Activated CD8-positive, alpha-beta memory T cell treated with anti-CD3 and anti-CD28 coated beads, Interleukin-2, amount 50 U/mL, for 48 hours (primary cell): ENCODE data around the gene RASSF8.

ENCODE experiments used
- DNase-seq: peaks from one replicate; pipeline ENCODE4 v3.0.0-alpha.2; 2020

The RASSF8 gene

DNA sequence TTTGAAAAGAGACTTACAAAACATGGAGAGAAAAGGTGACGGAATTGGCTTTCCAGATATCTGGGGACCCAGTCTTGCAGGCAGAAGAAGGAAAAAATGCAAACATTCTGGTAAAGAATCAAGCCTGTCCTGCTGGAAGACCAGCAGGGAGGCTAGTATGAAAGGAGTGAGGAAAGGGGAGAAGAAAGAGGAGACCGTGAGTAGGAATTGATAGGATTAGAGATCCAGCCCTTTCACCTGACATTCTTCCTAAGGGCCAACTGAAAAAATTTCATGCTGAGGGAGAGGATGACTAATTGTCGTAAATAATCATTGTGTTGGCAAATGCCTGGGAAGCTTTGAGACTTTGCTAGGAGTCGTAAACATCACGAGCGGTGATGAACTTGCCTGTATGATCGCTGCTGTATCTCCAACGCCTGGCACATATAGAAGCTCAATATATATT lies 154.2 kb downstream of the RASSF8 start:
- DNase-seq = no peak

DNA sequence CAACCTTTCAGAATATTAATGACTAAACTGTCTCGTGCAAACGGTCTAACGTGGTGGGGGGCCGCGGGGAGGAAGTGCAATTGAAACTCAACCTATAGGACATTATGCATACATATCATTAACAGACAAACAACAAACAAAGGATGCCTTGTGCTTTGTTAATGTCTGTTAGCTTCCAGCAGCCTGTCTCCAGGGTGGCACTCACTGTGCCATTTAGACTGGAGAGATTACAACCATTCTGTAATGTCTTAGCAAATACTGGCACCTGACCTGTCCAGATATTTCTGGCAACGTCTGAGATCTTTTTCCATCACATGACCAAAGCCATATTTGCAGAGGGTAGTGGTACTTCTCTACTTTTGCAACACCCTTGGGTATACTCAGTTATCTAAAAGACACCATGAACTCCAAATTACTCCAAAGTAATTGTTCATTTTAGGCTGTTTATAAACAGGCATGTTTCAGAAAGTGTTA lies 154.7 kb downstream of the RASSF8 start:
- DNase-seq = no peak

DNA sequence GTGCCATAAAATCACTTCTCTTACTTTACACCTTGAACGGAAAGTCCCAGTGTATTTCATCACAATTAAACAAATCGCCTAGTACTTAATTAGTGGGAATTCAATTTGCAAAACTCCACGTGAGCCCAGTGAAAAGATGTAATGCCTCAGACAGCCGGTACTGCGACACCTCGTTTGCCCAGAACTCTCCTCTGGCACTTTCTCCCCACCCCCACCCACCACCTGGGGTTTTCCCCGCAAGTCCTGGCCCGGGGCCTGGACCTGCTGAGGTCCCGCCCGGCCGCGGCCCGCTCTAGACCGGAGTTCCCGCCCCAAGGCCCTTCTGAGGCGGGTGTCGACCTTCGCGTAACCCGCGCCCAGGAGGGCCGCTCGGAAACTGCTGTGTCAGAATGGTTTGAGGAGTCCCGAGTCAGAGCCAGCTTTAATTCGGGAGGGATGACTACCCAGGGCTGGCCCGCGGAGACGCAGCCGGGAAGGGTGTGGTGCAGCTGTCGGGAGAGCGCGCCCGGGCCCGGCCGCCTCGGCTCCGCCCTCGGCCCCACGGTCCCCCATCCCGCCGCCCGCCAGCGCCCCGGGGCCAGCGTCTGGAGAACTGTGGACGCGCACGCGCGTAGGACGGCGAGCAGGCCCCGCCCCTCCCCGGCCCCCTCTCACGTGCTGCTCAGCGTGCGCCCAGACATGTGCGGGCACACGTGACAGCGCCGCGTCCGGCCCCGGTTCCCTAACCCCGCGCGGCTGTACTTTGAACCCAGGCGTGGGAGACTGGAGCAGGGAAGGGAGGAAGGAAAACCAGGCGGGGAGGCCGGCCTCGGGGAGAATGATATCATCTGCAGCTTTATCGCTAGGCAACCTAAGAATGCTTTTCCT lies 155.6 kb downstream of the RASSF8 start:
- DNase-seq = peak; percentile 84

DNA sequence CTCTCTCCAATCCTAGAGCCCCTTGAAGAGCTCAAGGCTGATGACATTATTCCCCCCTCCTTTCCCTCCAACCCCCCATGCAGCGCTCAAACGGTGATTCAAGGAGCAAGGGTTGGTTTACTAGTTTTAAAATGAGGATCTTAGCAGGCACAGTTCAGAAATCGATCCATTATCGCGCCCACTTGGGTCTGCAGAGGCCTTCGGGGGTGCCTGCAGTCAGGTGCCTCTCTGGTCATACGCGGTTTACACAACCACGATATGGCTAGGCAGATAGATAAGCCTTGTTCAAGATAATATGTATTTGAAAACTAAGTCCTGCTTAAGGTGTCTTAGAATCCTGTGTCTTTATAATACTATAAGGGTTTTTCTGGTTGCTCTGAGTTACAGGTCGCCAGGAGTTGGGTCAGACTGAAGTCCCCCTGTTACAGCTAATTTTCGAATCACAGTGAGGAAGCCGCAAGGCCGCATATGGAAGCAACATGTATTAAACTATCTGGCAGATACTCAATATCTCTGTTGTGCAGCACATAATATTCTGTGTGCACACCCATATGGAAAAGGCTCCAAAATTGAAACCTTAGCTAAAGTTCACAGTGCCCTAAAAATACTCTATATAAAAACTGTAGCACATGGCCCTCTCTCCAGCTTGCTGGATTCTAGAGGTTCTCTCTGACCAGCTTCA lies 156.4 kb downstream of the RASSF8 start:
- no peak for DNase-seq

DNA sequence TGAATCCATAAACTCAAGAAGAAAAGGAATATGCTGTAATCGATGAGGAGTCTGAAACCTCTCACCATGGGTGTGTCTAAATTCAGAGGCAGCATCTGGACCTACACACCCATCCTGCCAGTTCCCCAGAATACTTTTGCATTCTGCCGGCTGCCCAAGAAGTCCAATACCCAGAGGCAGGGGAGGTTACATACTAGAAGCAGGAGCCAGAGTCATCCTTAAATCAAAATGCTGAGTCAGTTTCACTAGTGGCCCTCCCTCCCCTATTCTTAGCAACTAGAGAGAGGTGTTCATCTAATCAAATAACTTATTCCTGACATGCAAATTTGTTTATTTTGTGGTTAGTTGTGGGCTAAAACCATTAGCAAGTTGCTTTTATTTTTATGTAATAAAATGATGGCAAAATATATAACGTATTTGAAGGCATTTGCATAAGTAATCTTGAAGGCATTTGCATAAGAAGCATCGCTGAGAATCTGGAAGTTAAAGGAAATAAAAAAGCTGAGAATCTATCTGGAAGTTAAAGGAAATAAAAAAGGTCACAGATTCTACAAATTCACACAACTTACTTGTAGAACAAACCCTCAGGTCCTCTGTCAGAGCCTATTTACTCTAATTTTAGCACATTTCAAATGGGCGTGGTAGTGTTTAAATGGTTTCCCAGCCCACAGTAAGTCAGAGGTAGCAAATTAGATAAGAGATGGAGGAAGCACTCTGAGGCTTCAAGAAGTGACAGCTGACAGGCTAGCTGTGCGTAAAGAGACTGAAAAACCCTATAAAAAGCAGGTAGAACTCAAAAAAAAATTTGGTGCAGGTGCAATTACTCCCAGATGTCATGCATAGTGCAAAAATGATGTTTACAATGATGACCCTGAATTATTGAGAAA lies 158.6 kb downstream of the RASSF8 start:
- DNase-seq = no peak

DNA sequence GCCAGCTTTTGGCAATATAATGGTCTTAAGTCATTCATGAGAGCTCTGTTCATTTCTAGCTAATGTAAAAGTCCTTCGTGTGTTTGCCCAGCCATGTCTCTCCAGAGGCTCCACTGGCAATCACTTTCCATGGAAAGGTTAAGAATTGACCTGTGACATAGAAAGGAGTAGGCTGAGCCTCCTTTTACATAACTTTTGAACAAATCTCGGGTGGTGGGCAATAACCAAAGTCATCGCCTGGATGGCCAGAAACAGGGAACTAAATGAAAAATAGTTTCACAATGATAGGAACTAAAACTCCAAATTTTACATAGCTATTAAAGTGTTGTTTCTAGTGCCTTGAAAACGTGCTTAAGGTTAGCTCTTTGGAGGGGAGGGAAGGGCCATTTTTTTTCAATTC lies 159.8 kb downstream of the RASSF8 start:
- no peak for DNase-seq

DNA sequence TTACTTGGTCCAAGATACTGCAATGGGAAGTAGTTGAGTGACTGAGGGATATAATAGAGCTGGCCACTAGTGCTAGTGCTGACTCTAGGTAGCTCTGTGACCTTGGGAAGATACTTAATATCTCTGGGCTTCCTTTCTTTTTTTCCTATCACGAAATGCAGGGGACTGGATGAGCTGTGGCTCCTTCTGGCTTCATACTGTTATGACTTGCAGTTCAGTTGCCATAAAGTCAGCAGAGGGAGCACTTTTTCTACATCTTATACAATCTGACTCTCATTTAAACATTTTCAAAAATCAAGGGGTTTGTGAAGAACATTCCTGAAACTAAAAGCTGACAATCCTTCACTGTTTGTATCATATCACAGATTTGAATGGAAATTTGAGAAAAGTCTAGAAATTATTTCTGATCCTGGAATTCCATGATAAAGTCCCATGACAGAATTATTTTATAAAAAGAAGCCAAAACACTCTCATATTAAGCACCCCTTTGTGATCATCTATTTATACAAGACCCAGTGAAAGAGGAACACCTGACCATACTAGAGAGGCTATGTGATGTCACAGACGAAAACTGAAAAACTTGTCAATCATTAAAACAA lies 161.0 kb downstream of the RASSF8 start:
- DNase-seq = no peak

DNA sequence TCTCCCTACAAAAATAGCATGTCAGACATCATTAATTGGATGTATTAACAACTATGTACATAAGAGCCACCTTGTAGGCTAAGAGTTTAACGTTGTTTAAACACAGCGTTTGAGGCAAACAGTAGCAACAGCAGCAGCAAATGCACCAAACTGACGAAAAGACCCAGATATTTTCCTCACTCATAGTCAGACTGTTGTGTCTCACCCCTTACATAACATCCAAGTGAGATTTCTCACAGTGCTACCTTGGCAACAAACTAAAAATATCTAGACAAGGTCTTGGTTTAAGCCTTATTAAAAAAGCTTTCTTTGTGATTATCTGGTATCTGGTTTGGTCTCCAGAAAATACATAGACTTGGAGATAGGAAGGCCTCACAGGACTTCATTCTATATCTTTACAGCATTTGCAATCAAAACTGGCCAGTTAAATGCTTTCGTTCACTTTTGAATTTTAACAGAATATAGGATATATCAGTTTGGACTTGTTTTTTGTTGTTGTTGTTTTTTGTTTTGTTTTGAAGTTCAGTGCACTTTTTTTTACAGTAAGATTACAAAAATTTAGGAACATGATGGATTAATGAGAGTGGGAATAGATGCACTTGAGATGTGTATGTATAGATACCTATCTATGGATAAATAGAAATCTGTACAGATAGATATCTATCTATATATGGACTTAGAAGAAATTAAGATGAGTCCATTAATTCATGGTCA lies 162.2 kb downstream of the RASSF8 start:
- DNase-seq = no peak

DNA sequence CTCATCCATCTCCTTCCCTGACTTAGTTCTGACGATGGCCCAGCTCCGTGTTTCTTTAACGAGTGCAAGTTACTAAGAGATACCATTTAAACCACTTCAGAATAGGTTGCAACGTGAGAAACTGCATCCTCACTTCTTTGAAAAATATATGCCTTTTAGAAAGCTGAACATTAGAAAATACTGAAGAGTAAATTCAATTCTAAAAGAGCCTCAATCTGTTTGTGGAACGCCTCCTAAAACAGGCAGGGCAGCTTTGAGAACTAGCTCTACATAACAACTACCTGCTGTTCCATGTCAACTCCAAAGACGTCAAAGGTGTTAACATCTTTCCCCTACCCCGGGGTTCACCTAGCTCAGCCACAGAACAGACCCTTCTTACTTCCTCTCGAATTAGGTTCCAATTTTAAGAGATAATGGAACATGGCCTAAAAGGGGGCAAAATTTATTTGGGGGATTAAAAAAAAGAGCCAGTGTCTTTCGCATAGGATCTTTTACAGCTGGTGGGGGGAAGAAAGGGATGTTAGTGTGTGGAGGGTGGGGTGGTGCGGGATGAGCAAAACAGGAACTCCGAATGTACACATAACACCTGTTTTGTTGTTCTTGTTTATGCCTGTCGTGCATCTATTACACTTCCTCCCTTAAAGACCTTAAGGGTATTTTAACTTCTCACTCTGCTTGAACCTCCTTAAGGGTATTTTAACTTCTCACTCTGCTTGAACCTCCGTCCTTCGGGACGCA lies 163.0 kb downstream of the RASSF8 start:
- DNase-seq = no peak

DNA sequence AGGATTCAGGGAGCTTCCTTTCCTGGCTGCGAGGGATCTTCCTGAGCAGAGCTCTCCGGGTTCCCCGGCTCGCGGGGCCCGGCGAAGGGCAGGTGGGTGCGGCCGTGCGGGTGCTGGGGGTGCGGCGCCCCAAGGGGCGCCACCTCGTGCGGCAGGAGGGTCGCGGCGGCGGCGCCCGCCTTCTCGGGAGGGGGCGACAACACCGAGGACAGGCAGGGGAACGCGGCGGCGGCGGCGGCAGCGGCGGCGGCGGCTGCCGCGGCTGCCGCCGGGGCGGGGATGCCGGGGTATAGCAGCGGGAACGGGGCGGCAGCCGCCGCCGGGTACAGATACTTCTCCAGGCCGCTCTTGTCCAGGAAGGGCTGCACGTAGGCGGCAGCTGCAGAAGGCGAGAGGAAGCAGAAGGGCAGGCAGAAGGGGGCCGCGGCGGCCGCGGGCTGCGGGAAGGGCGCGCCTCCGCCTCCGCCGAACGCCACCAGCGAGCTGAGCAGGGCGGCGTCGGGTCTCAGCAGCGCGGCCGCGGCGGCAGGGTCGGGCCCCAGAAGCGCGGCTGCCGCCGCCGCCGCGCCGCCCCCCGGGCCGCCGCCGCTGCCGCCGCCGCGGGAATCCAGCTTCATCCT lies 163.7 kb downstream of the RASSF8 start:
- peak; percentile 62 for DNase-seq

DNA sequence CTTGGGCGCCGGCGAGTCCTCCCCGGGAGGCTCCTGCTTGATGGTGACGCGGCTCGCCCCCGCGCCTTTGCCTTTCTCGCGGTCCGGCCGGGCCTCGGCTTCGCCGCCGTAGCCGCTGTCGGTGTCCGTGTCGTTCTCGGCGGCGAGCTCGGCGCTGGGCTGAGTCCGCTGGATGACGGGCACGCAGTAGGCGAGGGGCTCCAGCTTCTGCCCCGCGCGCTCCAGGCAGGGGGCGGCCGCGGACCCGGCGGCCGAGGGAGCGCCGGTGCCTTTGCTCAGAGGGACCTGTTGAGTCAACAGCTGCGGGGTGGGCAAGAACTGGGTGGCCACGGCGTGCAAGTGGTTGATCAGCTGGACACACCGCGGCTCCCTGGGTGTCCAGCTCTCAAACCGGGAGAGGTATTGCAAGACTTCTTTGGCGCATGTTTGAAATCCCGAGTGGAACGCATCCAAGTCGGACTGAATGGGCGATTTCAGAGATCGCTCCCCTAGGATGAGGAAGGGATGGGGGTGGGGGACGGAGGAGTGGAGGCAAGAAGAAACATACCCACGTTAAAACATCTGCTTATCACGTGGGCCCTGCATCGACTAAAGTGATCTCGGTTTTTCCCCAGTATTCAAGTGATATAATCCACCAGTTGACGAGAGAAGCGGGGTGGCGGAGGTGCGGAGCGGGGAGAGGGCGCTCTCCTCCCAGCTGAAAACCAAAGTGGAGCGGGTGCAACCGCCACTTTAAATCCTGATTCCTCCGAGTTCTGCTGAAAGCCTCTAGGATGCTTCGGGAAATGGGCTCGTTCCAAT lies 164.4 kb downstream of the RASSF8 start:
- DNase-seq = peak; percentile 65

DNA sequence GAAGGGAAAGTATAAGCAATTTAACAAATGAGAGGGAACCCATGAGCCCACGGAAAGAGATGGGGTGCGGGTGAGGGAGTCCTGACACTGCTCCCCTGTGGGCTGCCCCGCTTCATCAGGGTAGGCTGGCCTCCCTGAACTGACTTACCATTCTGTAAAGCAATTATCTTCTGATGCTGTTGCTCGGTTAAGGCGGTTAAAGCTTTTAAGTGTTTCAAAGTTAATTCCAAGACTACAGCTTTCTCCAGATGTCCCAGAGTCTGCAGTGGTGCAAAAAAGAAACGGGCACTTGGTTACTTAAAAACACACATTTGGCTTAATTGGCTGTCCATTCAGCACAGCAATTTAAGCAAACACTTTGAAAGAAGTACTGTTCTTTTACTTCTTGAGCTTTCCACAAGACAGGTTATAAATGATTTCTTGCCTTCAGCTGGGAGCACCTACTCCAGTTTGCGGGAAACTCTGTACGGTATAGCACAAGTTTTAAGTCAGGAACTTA lies 165.0 kb downstream of the RASSF8 start:
- no peak for DNase-seq

DNA sequence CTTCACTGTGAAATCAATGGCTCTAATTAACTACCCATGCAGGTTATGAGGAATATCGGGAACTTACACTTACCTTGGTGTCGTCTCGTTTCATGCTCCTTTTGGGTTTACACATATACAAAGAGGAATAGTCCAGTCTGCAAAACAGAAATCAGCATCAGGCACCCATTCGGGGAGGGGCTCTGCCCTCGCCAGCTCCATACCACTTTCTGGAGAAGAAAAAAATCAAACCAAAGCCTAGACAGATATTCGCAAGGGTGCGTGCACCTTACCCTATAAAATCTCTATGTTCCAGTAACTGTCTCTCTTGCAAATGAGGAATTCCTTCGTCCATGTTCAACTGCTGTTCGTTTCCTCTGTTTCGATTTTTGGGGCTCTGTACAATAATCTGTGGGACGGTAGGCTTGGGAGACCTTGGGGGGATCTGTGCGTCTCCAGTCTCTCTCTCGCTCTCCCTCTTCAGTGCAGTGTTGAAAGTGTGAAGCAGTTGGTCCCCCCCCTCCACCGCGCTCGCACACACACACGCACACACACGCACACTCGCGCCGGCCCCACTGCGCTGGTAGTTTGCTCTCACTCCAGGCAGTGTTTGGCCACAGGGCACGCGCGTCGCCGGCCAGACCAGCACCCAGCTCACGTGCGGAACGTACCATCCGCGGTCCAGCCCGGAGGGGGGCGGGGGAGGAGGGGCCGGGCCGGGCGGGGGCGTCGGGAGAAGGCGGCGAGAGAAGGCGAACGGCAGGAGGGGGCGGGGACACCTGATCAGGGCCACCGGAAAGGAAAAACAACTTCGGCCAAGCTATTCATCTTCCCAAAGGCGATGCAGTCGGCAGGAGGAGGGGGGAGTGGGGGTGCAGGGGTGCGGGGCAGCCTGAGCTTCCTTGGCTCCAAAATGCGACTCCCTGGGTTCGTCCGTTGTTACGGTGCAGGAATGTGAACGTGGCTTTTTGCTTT lies 166.2 kb downstream of the RASSF8 start, which contains the start of gene BHLHE41:
TSS of gene BHLHE41 (minus strand) at position 592 of the 954 bp plus-strand sequence. CDS start at position 334, 258 bp downstream.
- peak; percentile 56 for DNase-seq

DNA sequence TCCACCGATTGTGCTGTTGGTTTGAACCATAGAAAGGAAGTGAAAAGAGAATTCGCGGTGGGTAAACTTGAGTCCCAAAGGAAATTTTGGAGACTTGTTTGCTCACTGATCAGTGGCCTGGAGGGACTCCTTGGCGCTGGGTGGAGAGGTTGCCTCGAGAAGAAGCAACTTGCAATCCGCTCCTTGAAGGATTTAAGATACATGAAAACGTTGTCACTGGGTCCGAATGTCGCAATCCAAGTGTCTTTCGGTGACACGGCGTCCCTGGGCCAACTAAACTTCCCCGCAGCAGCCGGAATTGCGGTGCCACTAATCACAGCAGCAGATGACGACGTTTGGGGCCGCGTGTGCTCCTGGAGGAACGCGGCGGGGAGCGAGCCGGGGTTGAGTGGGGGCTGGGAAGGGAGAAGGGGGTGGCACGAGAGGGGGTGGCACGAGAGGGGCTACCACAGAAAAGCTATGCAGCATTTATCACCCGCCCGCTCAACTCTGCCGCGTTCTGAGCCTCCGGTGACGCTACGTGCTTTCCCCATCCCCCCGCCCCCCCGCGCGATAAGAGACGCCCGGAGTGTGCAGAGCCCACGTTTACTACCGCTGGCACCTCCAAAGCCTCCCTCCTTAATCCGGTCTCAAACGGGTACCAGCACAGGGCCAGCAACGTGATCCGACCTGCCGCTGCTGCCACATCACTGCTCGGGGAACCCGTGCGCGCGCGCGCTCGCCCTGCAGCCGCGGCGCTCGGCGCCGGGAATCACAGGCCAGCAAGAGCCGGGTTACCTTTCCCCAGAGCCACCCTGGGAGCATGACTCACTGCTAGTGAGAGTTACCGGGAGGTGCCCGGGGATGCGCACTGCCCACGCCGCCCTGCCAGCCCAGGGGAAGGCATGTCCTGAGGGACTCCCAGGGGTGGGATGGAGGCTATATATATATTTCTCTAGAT lies 167.2 kb downstream of the RASSF8 start:
- DNase-seq = peak; percentile 75

DNA sequence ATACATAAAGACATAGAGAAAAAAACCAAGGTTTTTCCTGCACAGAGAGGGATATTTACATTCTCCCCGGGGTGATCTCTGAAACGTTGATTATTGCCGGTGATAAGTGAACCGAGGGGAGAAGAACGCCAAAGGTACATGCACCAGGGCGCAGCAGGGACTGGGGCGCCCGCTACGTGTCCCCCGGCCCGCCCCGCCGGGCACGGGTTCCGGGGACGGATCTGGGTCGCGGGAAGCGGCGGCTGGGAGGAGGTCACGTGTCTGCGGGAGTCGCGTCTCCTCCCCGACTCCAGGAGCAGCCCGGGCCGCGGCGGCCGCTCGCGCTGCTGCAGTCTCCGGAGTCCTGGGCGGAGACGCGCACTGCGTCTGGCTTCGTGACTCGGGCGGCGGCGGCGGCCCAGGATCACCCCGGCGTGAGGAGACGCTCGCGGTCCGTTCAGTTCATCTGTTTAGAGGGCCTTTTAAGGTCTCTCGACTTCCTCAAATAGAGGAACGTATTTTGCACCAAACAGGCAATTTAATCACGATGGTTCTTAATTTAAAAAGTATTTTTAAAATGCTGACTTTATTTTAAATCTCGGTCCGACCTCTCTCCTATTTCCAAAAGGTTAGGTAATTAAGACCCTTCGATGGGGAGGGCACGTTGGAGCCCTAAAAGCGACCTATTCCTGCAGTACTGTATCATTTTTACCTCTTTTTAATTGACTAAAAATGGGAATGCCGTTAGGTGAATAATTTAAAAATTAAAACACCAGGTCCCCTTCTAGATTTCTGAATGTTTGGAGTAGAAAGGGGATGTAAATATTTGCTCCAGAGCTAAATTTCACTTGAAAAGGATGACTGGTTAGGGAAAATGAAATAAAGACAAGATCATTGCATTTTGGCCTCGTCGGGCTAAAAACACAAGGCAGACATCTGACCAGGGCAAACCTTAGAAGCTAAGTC lies 168.1 kb downstream of the RASSF8 start:
- peak; percentile 78 for DNase-seq

DNA sequence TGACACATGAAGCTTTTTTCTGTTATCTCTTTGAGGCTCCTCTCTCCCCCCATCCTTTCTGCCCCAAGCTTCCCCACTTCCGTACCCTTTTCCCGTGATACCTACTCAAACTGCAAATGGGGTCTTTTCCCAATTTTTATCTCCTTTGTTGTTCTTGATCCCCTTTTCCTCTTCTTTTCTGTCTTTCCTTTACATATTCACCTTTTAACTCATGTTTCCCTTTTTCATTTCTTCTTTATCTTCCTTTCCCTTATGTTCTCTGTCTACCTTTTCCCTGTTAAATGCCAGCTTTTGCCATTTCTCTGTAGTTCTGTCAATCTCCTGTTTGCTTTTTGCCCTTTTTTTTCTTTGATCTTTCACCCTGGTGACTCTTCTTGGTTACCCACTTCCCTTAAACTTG lies 168.9 kb downstream of the RASSF8 start:
- no peak for DNase-seq
